ENCODE results near the gene NTRK2. TPM values are rescaled to one million over a fixed set of nuclear protein-coding genes. Genes with fewer than 3 reads are reported as not detected.

The NTRK2 gene
- total RNA-seq, 1 donor: not detected

DNA sequence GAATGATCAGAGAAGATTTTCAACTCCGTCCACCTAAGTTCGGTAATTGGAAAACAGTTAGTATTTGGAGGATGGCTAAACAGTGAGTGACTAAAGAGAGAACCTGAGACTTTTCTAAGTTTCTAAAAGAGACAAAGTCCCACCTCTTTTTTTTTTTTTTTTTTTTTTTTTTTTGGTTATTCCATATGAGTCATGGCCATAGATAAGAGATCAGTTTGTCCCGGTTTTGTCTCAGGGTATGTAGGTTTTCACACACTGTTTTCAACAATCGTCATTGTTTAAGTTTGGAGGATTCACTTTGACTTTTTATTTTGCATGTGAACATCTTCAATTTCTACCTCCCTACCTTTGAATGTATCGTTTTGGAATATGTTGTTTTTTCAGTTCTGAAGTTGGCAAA, 85.9 kb downstream of the NTRK2 start:
- TF ChIP-seq, protein P1, sequence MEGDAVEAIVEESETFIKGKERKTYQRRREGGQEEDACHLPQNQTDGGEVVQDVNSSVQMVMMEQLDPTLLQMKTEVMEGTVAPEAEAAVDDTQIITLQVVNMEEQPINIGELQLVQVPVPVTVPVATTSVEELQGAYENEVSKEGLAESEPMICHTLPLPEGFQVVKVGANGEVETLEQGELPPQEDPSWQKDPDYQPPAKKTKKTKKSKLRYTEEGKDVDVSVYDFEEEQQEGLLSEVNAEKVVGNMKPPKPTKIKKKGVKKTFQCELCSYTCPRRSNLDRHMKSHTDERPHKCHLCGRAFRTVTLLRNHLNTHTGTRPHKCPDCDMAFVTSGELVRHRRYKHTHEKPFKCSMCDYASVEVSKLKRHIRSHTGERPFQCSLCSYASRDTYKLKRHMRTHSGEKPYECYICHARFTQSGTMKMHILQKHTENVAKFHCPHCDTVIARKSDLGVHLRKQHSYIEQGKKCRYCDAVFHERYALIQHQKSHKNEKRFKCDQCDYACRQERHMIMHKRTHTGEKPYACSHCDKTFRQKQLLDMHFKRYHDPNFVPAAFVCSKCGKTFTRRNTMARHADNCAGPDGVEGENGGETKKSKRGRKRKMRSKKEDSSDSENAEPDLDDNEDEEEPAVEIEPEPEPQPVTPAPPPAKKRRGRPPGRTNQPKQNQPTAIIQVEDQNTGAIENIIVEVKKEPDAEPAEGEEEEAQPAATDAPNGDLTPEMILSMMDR (IDR thresholded peaks at IDR 0.05; ENCODE audit: insufficient read depth, low read depth, low read length): no peak
- no peak overlapping the region for H3K4me3 ChIP-seq (ENCODE audit: low read depth, low read length)
- no peak for DNase-seq (ENCODE audit: low read depth)

DNA sequence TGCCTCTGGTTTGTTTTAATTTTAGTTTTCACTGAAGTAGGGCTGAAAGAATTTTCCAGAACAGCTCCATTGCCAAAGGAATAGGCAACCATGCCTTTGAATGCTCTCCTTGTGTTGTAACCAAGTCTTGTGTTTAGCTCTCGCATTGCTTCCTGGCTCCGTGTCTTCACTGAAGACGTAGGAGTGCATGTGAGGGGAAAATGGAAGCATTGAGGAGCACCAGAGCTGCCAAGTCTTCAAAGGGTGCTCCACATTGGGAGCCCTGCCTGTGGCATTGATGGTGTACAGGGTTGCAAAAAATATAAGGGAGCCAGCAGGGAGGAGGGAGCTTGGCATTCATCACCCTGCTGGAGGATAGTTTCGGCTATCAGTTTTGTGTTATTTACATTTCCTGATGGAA, 86.6 kb downstream of the NTRK2 start:
- no peak overlapping the region for H3K4me3 ChIP-seq (ENCODE audit: low read depth, low read length)
- DNase-seq (ENCODE audit: low read depth): no peak
- TF ChIP-seq, protein P1 (IDR thresholded peaks at IDR 0.05; ENCODE audit: insufficient read depth, low read depth, low read length): no peak

DNA sequence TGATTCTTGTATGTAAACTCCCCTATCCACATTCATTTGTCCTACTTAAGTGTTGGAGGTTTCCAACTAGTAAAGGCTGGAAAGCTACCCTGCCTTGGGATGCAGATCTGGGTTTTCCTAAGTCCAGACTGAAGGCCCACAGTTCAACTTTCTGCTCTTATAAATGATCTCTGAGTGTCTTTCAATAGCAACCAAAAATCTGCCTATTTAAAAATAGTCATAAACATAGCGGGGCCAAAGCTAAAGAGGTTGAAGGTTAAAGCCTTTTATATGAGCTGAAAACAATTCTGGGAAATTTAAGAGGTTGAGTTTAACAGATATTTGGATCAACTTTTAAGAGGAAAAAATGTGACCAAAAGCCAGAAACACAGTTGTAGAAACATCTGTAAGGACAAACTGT, 87.2 kb downstream of the NTRK2 start:
- no peak for DNase-seq (ENCODE audit: low read depth)
- TF ChIP-seq, protein P1 (IDR thresholded peaks at IDR 0.05; ENCODE audit: insufficient read depth, low read depth, low read length): no peak
- H3K4me3 ChIP-seq (ENCODE audit: low read depth, low read length): no peak overlapping the region

DNA sequence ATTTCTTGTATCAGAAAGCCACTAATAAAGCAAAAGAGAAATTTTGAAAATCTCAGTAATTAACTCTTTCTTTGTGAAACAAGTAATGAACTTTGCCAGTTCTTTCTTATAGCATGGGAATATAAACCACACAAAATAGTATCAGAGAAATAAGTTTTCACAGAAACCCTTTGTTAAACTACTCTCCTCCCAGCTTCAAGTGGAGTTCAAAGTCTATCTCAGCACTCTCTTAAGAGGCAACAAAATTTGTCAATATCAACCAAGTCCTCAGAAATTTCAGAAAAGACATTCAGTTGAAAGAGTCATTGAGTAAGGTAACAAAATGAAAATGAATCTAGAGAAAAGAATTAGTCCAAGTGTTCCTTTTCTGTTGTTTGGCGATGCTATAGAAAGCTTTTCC, 89.3 kb downstream of the NTRK2 start:
- TF ChIP-seq, protein P1 (IDR thresholded peaks at IDR 0.05; ENCODE audit: insufficient read depth, low read depth, low read length): no peak
- DNase-seq (ENCODE audit: low read depth): no peak
- H3K4me3 ChIP-seq (ENCODE audit: low read depth, low read length): no peak overlapping the region

DNA sequence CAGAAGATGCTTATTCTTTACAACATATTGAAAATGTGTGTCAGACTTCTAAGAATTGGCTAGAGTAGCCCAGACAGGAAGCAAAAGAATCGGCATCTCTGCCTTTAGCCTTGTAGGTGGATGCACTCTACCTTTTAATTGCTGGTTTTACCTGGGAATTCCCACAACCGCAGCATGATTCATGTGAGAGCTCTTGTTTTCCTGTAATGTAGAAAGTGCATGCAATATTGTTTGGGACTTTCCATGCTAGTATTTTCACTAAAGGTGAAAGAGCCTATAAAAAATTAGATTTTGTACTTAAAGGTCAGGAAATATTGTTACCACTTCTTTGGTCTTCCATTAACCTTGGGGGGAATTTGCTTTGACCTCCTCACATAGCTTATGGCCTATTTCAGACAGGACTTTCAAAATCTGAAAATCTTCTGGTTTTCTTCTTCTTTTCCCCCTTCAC, 89.8 kb downstream of the NTRK2 start:
- no peak overlapping the region for H3K4me3 ChIP-seq (ENCODE audit: low read depth, low read length)
- TF ChIP-seq, protein P1 (IDR thresholded peaks at IDR 0.05; ENCODE audit: insufficient read depth, low read depth, low read length): no peak
- DNase-seq (ENCODE audit: low read depth): no peak

DNA sequence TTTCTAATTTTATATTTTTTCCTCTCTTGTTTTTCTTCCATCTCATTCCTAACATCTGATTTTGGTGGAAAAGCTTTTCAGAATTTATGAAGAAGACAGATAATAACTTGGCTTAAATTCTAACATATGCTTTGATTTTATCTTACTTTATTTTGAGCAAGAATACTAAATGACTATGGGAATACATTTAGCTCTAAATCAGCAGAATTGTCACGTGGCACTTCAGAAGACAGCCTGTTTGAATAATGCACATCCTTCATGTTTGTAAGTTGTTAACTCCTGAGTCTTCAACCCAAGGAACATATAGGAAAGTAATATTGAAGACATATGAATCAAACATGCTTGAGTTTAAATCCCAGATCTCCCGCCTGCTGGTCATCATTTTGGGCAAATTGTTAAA, 90.3 kb downstream of the NTRK2 start:
- no peak overlapping the region for H3K4me3 ChIP-seq (ENCODE audit: low read depth, low read length)
- TF ChIP-seq, protein P1 (IDR thresholded peaks at IDR 0.05; ENCODE audit: insufficient read depth, low read depth, low read length): no peak
- no peak for DNase-seq (ENCODE audit: low read depth)

DNA sequence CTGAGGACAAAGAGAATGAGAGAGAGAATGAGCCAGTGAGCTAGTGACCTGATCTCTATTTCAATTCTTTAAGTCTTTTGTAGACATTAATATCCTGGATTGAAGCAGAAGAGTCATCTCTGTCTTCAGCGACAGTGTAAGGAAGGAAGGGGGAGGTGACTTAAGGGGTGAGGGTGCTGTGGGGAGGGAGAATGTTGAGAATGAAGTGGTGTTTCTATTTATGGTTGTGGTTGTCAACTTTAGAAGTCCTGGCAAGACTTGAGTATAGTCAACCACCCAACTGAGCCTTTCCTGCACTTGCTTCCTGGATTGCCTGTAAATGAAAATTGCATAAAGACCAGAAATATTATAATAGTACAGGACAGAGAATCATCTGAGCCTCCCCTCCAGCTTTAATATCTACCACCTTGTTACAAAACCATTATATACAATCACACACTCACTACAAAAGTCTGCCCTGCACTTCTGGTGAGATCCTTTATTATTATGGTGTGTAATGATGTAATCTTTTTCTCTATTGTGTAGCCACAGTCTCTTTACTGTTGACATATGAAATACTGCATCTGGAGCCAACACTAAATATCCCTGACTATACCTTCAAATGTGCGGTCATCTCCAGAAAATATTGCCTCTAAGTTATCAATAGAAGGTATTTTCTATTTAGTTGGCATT, 91.7 kb downstream of the NTRK2 start:
- H3K4me3 ChIP-seq (ENCODE audit: low read depth, low read length): no peak overlapping the region
- TF ChIP-seq, protein P1 (IDR thresholded peaks at IDR 0.05; ENCODE audit: insufficient read depth, low read depth, low read length): no peak
- DNase-seq (ENCODE audit: low read depth): no peak
